Kidney epithelial cell (primary cell): Measurements from ENCODE around the gene MYO3B. TPM values are rescaled to one million over a fixed set of nuclear protein-coding genes. Genes with fewer than 3 reads are reported as not detected.

Experiments used
- DNase-seq: peaks from one replicate; pipeline ENCODE4 v3.0.0-alpha.2; 2010; ENCODE audit warnings: low read depth
- H3K27me3 ChIP-seq: 2 replicates; pipeline ENCODE4 v1.6.0; 2011; ENCODE audit warnings: low read length; ENCODE audit not compliant: control insufficient read depth, insufficient read depth
- H3K36me3 ChIP-seq: 2 replicates; pipeline ENCODE4 v1.5.1; 2011; ENCODE audit warnings: low read length; ENCODE audit not compliant: control insufficient read depth, insufficient read depth
- H3K4me3 ChIP-seq: 2 replicates; pipeline ENCODE4 v1.5.1; 2011; ENCODE audit warnings: low read depth, mild to moderate bottlenecking, control low read depth, low read length
- CTCF ChIP-seq: IDR thresholded peaks from 2 replicates; pipeline ENCODE4 v1.5.1; 2011; ENCODE audit warnings: mild to moderate bottlenecking, moderate library complexity, low read length, control low read depth, inconsistent platforms; ENCODE audit not compliant: insufficient read depth, poor library complexity, severe bottlenecking
- total RNA-seq: library from RNA; depleted of rRNA; stranded (reverse); fragments of >200 nt; gene quantifications from 2 replicates; pipeline ENCODE4 v1.2.3, GENCODE V29; 2015

The MYO3B gene
- total RNA-seq, 1 donor from 2014 or later, result 1.1 TPM

GRCh38 chr2:170365686-170366085 is 187.7 kb downstream of the MYO3B start:
- H3K36me3 ChIP-seq, result no peaks in the 10 kb centered on the region
- DNase-seq, result no peak
- TF ChIP-seq CTCF, result no peak
- H3K27me3 ChIP-seq, result no peaks in the 10 kb centered on the region
- no peak overlapping the region for H3K4me3 ChIP-seq

GRCh38 chr2:170368370-170368769 is 190.4 kb downstream of the MYO3B start:
- no peaks in the 10 kb centered on the region for H3K27me3 ChIP-seq
- TF ChIP-seq CTCF, result no peak
- no peak for DNase-seq
- no peaks in the 10 kb centered on the region for H3K36me3 ChIP-seq
- H3K4me3 ChIP-seq, result no peak overlapping the region

- TF ChIP-seq CTCF, result no peak
- H3K4me3 ChIP-seq, result no peak overlapping the region
Observed at GRCh38 chr2:170369228-170369627, 191.3 kb downstream of the MYO3B start.

GRCh38 chr2:170369894-170370293 is 191.9 kb downstream of the MYO3B start:
- H3K27me3 ChIP-seq, result no peaks in the 10 kb centered on the region
- H3K36me3 ChIP-seq, result no peaks in the 10 kb centered on the region
- no peak overlapping the region for H3K4me3 ChIP-seq
- TF ChIP-seq CTCF, result peak; percentile 5
- DNase-seq, result no peak

More at GRCh38 chr2:170369228-170369627, 191.3 kb downstream of the MYO3B start:
- H3K27me3 ChIP-seq, result no peaks in the 10 kb centered on the region
- DNase-seq, result no peak
- H3K36me3 ChIP-seq, result no peaks in the 10 kb centered on the region

GRCh38 chr2:170371231-170371998 is 193.5 kb downstream of the MYO3B start:
- Histone ChIP-seq H3K36me3 (no peaks in the 10 kb centered on the region), H3K27me3 (no peaks in the 10 kb centered on the region), H3K4me3 (no peak overlapping the region)
- no peak for DNase-seq
- TF ChIP-seq CTCF, result no peak

GRCh38 chr2:170375192-170375591 is 197.2 kb downstream of the MYO3B start:
- DNase-seq, result peak; percentile 16
- TF ChIP-seq CTCF, result no peak
- no peak overlapping the region for H3K4me3 ChIP-seq
- no peaks in the 10 kb centered on the region for H3K27me3 ChIP-seq
- H3K36me3 ChIP-seq, result no peaks in the 10 kb centered on the region
